GM19023 (cell line): ENCODE measurements around the gene GPC5.
"Not testable (repeated sequence)": the region's sequence is repeated elsewhere in the genome, so short reads cannot be mapped to it uniquely, and the experiment has no call there.

Experiments
- ATAC-seq: cut with Tn5 transposase; IDR thresholded peaks from one replicate; pipeline ENCODE4 v1.9.1; 2021; ENCODE audit warnings: mild to moderate bottlenecking, moderate library complexity; ENCODE audit not compliant: unreplicated experiment

The GPC5 gene

GRCh38 chr13:92513672-92514071 lies 1115.3 kb downstream of the GPC5 start:
- ATAC-seq = no peak

DNA sequence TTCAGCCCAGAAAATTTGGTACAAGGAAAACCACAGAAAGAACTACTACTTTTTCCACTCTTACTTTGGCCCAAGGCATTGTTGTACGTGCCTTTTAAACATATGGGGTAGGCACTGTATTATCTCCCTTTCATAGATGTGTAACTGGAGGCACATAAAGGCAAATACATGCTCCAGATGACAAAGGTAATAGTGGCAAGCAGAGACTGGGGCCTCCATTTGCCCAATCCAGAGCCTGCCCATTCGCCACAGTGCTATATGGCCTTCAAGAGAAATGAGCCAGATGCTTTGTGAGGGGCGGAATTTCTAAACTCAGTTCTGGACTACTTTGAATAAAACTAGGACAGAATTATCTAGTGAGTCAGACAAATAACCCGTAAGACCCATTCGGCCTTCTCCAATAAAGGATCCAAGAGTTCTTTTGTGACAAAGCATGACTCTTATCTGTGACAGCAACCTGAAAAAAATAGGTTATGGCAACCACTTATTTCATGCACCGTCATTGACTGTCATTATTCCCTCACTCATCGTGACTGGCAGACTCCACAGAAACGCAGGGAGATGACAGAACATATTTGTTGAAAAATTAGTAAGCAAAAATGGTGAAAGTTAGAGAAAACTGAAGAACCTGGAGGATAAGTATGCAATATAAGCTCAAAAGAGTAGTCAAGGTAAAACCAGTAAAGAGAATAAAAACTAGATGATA lies 1116.2 kb downstream of the GPC5 start:
- ATAC-seq = no peak

GRCh38 chr13:92516878-92517277 lies 1118.5 kb downstream of the GPC5 start:
- ATAC-seq = not testable (repeated sequence)

- ATAC-seq = not testable (repeated sequence)
These were observed 1120.2 kb downstream of the GPC5 start for GRCh38 chr13:92518622-92519021.

DNA sequence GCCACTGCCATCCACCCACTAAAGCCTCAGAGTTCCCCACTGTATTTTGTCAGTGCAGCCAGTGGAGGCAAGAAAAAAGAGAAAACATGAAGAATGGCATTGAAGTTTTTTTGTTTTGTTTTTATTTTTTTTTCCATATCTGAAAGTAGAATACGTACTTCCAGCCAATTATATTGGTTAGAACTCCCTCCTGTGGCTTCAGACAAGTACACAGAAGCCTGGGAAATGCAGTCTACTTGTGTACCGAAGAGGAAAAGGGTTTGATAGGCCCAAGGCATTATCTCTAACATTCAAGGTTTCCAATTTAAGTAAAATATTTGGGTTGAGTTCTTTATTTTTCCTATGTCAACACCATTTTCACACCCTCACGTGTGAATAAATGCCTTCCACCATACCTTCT lies 1131.9 kb downstream of the GPC5 start:
- ATAC-seq = no peak

GRCh38 chr13:92535222-92536006 lies 1137.0 kb downstream of the GPC5 start:
- ATAC-seq = no peak

- ATAC-seq = no peak
These were observed 1139.0 kb downstream of the GPC5 start for GRCh38 chr13:92537471-92537870.

DNA sequence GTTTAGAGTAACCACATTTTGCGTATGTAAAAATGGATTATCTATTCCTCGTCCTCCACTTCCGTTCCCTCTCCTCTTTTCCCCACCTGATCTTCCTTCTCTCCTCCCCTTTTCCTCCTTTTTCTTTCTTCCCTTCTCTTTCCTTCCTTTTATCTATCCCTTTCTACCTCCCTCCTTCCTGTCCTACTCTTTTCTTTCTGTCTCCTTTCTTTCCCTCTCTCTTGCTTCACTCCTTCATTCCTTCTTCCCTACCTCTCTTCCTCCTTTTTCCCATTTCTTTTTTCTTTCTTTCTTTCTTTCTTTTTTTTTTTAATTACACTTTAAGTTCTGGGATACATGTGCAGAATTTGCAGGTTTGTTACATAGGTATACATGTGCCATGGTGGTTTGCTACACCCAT lies 1139.7 kb downstream of the GPC5 start:
- no peak for ATAC-seq

- ATAC-seq = not testable (repeated sequence)
These were observed 1140.7 kb downstream of the GPC5 start for GRCh38 chr13:92539148-92539547.

DNA sequence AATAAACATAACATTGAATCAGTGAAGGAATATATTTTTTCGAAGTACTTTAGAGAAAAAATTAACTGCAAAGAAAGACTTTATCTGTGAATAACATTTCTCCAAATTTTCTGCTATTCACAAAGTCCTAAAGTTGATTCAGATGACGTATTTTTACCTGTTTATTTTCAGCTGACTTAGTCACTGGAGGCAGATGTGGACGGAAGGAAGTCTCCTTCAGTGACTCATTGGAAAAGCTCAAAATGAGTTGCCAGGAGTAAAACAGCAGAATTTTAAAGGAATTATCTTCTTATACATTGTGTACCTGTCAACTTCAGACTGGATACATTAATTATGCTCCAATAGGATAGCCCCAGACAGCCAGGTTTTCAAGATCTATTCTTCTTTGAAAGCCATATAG lies 1148.8 kb downstream of the GPC5 start:
- no peak for ATAC-seq

DNA sequence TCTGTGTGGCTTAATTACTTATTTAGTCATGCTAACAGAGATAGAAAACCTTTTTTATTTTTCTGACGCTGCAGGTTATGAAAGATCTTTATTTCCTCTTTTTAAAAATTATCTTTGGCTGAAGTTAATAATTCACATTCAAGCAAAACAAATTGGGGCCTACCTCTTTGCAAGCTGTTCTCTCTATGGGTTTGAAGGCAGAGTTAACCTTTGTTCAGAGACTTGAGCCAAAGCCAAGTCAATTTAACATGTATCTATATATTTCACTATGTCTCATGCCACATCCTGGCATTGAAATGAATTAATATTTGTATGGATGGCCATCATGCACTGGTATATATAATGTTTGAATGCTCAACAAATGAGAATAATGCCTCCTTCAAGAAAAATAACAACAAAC lies 1150.9 kb downstream of the GPC5 start:
- ATAC-seq = no peak

DNA sequence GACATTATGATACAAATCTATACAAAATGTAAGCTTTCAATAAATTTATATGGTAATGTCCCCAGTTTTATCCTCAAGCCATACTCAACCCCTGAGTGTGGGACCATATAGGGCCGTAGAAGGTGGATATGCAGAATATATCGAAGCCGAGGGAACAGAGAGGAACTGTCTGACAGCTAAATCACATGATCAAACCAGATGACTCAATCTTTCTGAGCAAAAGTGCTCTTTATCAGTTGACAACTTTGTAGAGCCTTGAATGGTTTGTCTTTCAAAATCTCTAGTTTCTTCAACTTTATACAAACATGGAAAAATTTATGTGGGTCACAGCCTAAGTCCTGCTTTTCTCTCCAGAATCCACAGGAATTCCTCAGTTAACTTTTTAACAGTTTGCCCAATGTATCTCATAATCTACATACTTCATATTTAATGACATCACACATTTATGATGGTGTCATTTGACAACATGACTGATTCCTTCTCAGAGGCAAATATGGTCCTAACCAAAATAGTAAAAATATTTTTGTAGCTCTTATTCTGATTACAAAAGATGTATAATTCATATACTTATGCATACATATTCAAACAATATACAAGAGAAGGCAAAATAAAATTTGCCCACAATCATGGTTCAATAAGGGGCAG lies 1155.2 kb downstream of the GPC5 start:
- ATAC-seq = no peak

- ATAC-seq = no peak
These were observed 1162.5 kb downstream of the GPC5 start for GRCh38 chr13:92560883-92561282.

GRCh38 chr13:92564942-92565341 lies 1166.5 kb downstream of the GPC5 start:
- ATAC-seq = no peak

DNA sequence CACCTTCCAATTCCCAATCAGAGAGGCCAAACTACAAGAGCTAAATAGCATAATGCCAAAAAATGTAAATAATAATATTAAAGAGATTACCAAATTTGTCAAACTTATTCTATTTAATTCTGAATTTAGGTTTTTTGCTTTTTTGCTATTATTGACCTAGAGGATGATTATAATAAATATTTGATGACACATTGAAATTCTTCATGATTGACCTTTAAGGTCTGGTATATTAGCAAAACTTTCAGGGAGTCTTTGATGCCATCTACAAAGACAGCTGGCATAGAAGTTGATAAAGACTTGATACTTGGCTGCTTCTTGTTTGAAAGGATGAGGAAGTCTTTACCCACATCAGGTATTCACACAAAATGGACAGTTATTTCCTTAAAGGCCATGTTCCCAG lies 1168.3 kb downstream of the GPC5 start:
- no peak for ATAC-seq

DNA sequence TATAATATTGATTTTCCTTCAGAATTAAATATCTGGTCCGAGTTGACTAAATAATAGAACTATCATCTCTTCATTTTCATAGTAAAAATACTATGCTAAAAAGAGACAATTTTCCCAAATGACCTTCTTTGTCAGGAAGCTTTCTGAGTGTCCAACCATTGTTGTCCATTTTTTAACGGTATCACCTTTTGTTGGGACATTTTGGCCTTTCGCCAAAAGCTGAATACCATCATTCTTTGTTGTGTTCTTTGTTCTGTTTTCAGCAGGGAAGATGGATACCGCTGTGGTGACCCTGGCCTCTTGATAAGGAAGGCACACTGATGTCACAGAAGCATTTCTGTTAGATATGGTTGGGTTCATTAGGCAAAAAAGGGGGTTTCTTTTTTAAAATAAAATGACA lies 1173.8 kb downstream of the GPC5 start:
- no peak for ATAC-seq

DNA sequence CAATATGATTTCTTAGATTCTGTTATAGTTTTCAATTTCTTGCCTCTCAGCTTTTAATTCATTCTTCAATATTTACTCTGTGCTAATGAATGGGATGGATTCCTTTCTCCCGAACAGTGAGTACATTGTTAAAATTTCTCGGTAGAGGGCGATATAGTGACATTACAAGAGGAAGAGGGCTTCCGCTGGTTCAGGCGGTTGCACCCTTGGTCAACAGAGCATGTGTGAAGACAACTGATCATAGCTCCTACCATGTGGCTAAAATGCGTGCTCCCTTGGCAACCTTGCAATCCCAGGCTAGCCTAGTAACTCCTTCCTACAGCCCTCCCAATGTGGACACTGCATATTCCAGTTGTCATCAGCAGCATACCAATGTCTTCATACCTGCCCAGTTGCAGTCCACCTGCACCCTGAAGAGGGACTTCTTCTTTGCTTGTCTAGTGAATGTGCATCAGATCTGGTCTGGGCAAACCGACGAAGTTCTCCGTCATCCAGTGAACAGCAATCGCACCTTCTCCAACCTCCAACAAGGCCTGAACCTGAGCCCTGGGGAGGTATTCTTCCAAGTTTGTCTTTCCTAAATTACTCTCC lies 1175.1 kb downstream of the GPC5 start:
- no peak for ATAC-seq

- no peak for ATAC-seq
These were observed 1176.1 kb downstream of the GPC5 start for GRCh38 chr13:92574499-92574898.

- ATAC-seq = no peak
These were observed 1177.4 kb downstream of the GPC5 start for GRCh38 chr13:92575777-92576176.

- no peak for ATAC-seq
These were observed 1179.9 kb downstream of the GPC5 start for GRCh38 chr13:92578358-92578757.

GRCh38 chr13:92589955-92590354 lies 1191.5 kb downstream of the GPC5 start:
- ATAC-seq = no peak

GRCh38 chr13:92590503-92590908 lies 1192.1 kb downstream of the GPC5 start:
- no peak for ATAC-seq
